ENCODE data around the gene GRM6. TPM values are rescaled to one million over a fixed set of nuclear protein-coding genes. Genes with fewer than 3 reads are reported as not detected.
A peak's percentile ranks its signal among the peaks of the same experiment; 100 is the strongest.

Gene GRM6
- polyA plus RNA-seq (2013, experiment 1 of 2; ENCODE audit: insufficient read length) = 0.06 TPM
- polyA plus RNA-seq (2013, experiment 2 of 2; ENCODE audit: insufficient read length) = 0.16 TPM

GRCh38 chr5:178994580-178995340 lies at the start of gene GRM6:
GRM6 (minus strand) TSS chr5:178995320; CDS start chr5:178994944, 376 bp downstream.
- no peak for DNase-seq

- no peak for DNase-seq
These were observed 49.6 kb upstream of the GRM6 start for GRCh38 chr5:179044765-179045164.

GRCh38 chr5:179033004-179033580 lies 38.0 kb upstream of the GRM6 start:
- DNase-seq = no peak

- DNase-seq = peak; percentile 96
These were observed 28.5 kb upstream of the GRM6 start, which contains the start of gene ZNF879 for GRCh38 chr5:179023528-179024189. ZNF879 (plus strand) TSS chr5:179023804; CDS start chr5:179025005, 1,201 bp downstream.

- no peak for DNase-seq
These were observed 13.5 kb upstream of the GRM6 start for GRCh38 chr5:179008667-179009066.

- DNase-seq = no peak
These were observed 11.4 kb upstream of the GRM6 start for GRCh38 chr5:179006564-179006963.

- no peak for DNase-seq
These were observed 3.3 kb upstream of the GRM6 start for GRCh38 chr5:178998441-178998840.

- no peak for DNase-seq
These were observed 2.1 kb upstream of the GRM6 start for GRCh38 chr5:178997191-178997590.

GRCh38 chr5:178996156-178996555 lies 1.0 kb upstream of the GRM6 start:
- DNase-seq = no peak

- DNase-seq = no peak
These were observed 196 bp upstream of the GRM6 start for GRCh38 chr5:178995341-178995690.

GRCh38 chr5:178993955-178994579 lies 1.1 kb downstream of the GRM6 start:
- DNase-seq = no peak

- DNase-seq = no peak
These were observed 1.8 kb downstream of the GRM6 start for GRCh38 chr5:178993236-178993765.

- DNase-seq = no peak
These were observed 2.7 kb downstream of the GRM6 start for GRCh38 chr5:178992291-178992895.

- no peak for DNase-seq
These were observed 3.7 kb downstream of the GRM6 start for GRCh38 chr5:178991190-178992145.

GRCh38 chr5:178990491-178990890 lies 4.6 kb downstream of the GRM6 start:
- DNase-seq = no peak

- DNase-seq = no peak
These were observed 5.8 kb downstream of the GRM6 start for GRCh38 chr5:178989311-178989710.

GRCh38 chr5:178988436-178989220 lies 6.5 kb downstream of the GRM6 start:
- DNase-seq = no peak

GRCh38 chr5:178986326-178986960 lies 8.7 kb downstream of the GRM6 start:
- no peak for DNase-seq

GRCh38 chr5:178984145-178985072 lies 10.7 kb downstream of the GRM6 start:
- DNase-seq = no peak

All from fibroblast of skin of back (primary cell).